Adipocyte (in vitro differentiated cells): ENCODE measurements around the gene TTYH2.

Experiments
- DNase-seq: peaks from one replicate; pipeline ENCODE4 v3.0.0-alpha.2; 2015; ENCODE audit warnings: low read depth
- H3K27me3 ChIP-seq: replicated peaks from 2 replicates; pipeline ENCODE4 v1.7.0; 2013; ENCODE audit warnings: mild to moderate bottlenecking, low read length, moderate library complexity; ENCODE audit not compliant: control insufficient read depth, insufficient read depth
- H3K36me3 ChIP-seq: 2 replicates; pipeline ENCODE4 v1.7.0; 2013; ENCODE audit warnings: low read length, mild to moderate bottlenecking, moderate library complexity; ENCODE audit not compliant: control insufficient read depth, insufficient read depth, severe bottlenecking
- H3K4me1 ChIP-seq: 2 replicates; pipeline ENCODE4 v1.7.0; 2013; ENCODE audit warnings: mild to moderate bottlenecking, low read length, moderate library complexity; ENCODE audit not compliant: control insufficient read depth, insufficient read depth
- H3K4me3 ChIP-seq: 2 replicates; pipeline ENCODE4 v1.7.0; 2013; ENCODE audit warnings: mild to moderate bottlenecking, low read length, moderate library complexity
- H3K9ac ChIP-seq: 2 replicates; pipeline ENCODE4 v1.7.0; 2013; ENCODE audit warnings: mild to moderate bottlenecking, low read length, moderate library complexity
- H3K9me3 ChIP-seq: 2 replicates; pipeline ENCODE4 v1.7.0; 2013; ENCODE audit warnings: mild to moderate bottlenecking, low read length, moderate library complexity; ENCODE audit not compliant: control insufficient read depth

The TTYH2 gene

DNA sequence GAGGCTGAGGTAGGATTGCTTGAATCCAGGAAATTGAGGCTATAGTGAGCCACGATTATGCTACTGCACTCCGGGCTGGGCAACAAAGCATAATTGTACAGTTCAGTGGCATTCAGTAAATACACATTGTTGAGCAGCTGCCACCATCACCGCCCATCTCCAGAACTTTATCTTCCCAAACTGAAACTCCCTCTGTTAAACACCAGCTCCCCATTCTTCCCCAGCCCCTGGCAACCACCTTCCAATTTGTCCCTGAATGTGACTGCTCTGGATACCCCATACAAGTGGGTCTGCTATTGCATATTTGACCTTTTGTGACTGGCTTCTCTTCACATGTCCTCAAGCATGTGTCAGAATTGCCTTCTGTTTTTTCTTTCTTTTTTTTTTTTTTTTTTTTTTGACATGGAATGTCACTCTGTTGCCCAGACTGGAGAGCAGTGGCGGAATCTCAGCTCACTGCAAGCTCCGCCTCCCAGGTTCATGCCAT is 7.0 kb upstream of the TTYH2 start:
- Histone ChIP-seq H3K4me1 (peaks cover 41% of the 10 kb centered on the region), H3K36me3 (peaks cover 54% of the 10 kb centered on the region), H3K9me3 (no peaks in the 10 kb centered on the region), H3K4me3 (peak overlapping the region; percentile 35), H3K27me3 (peaks cover 10% of the 10 kb centered on the region), H3K9ac (peak overlapping the region; percentile 20)
- no peak for DNase-seq

DNA sequence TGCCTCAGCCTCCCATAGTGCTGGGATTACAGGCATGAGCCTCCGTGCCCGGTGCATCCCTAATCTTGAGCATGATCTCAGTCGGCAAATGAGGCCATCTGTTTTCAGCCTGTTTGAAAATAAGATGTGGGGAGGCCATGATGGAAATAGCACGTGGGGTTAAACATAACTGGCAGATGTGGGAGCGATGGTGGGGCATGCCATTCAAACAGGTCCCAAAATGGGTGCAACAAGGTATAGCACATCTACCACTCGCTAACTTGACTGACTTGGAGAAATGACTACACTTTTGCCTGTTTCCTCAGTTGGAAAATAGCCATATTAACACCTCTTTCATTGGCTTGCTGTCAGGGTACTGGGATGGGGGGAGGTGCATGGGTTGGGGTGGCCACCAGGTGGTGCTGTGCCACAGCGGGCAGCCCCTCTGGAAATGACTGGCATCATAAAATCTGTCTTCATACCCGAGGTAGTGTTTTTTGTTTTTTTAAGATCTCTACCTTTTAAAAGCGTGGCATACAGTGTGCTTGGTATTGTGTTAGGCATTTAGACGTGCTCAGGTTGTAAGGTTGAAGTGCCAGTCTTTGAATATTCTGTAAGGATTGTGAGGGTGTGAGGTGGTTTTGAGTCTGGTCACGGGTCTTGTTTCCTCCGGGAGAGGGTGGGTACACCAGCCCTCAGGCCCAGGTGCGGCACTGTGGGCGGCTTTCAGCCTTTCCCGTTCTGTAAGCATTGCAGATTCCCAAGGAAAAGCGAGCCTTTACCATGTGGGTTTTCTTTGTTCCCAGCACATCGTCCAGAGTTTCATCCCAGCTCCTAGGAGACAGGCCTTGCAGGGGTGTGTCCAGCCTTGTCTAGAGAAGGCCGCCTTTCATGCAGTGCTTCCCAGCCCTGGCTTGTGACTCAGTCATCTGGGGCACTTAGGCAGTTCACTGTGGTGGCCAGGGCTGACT is 2.9 kb upstream of the TTYH2 start:
- H3K4me1 ChIP-seq = peaks cover 47% of the 10 kb centered on the region
- H3K4me3 ChIP-seq = no peak overlapping the region
- no peaks in the 10 kb centered on the region for H3K27me3 ChIP-seq
- H3K36me3 ChIP-seq = peaks cover 47% of the 10 kb centered on the region
- H3K9me3 ChIP-seq = no peaks in the 10 kb centered on the region
- peak overlapping the region; percentile 6 for H3K9ac ChIP-seq
- DNase-seq = peak; percentile 78

DNA sequence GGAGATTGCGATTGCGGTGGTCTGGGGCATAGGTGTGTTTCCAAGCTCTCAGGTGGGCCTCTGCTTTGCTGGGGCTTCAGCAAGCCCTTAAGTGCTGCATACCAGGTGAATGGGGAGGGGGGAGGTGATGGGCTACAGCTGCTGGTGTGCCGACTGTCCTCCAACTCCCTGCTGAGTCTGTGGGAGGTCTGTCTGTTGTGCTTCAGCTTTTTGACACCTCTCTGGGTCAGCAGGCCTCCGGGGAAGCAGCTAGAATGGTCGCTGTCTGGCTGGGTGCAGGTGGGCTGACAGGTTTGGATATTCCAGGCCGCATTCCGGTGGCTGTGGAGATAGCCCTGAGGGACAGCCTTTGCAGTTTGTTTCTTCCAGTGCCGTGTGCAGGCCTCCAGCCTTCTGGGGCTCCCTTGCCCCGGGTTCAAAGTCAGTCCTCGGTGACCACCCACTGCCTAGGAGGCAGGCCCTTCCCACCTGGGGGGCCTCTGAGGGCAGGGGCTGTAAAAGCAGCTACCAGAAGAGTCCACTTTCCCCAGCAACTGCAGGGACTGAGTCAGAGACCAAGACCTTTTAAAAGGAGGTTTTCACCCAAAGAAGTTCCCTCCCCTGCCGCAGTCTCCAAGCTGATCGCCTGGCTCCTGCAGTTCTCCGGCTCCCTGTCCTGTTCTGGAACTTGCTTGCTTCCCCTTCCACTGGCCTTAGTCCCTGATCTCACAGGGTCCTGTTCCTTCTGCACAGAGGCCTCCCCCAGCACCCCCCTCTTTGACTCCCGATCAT is 2.0 kb upstream of the TTYH2 start:
- no peak for DNase-seq
- Histone ChIP-seq H3K4me3 (peak overlapping the region; percentile 89), H3K36me3 (peaks cover 38% of the 10 kb centered on the region), H3K9me3 (no peaks in the 10 kb centered on the region), H3K4me1 (peaks cover 38% of the 10 kb centered on the region), H3K9ac (peak overlapping the region; percentile 83), H3K27me3 (no peaks in the 10 kb centered on the region)

DNA sequence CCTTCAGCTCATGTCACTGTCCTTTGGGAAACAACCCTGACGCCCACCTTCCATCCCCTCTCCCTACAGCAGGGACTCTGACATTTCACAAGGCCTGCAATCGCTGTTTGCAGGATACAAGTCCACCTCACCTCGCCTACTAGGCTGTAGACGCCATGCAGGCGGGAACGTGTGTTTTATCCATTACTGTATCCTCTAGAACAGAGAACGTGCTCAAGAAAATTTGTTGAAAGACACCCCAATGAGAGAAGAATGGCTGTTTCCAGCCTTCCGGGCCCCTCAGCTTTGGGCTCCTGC is 1.5 kb upstream of the TTYH2 start:
- peaks cover 35% of the 10 kb centered on the region for H3K36me3 ChIP-seq

DNA sequence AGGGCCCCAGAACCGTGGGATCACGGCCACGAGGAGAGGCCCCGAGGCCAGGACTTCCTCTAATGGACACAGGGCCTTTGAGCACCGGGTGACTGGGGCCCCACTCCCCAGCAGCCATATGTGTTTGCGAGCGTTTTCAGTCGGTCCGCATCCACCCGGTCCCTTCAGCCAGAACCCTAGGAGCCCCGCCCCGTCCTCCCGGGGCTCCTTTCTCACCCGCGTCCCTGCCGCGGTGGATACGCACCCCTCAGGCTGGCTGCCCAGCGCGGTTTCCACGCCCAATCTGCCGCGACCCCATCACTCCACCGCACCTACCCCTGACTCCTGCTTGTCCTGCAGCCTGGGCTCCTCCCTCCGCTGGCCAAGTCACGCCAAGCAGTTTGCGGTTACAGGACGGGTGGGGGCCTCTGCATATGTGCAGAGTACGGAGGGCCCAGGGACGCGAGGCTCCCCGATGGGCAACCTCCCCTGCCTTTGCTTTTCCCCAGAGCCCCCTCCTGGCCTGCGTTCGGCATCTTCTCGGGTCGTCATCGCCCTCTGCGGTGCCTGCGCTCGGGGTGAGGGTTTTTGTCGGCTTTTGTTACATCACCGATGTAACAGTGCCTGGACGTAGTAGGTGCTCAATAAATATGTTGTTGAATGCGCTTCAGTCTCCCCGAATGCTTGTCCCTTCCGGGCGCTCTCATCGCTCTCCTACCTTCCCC is 1.0 kb upstream of the TTYH2 start:
- Histone ChIP-seq H3K4me1 (peaks cover 36% of the 10 kb centered on the region), H3K27me3 (no peaks in the 10 kb centered on the region), H3K4me3 (peak overlapping the region; percentile 89), H3K9ac (peak overlapping the region; percentile 83), H3K9me3 (no peaks in the 10 kb centered on the region), H3K36me3 (peaks cover 30% of the 10 kb centered on the region)
- peak; percentile 46 for DNase-seq

More for the DNA sequence above, 1.5 kb upstream of the TTYH2 start:
- Histone ChIP-seq H3K4me3 (peak overlapping the region; percentile 89), H3K9ac (peak overlapping the region; percentile 83), H3K4me1 (peaks cover 36% of the 10 kb centered on the region), H3K27me3 (no peaks in the 10 kb centered on the region), H3K9me3 (no peaks in the 10 kb centered on the region)
- DNase-seq = no peak

DNA sequence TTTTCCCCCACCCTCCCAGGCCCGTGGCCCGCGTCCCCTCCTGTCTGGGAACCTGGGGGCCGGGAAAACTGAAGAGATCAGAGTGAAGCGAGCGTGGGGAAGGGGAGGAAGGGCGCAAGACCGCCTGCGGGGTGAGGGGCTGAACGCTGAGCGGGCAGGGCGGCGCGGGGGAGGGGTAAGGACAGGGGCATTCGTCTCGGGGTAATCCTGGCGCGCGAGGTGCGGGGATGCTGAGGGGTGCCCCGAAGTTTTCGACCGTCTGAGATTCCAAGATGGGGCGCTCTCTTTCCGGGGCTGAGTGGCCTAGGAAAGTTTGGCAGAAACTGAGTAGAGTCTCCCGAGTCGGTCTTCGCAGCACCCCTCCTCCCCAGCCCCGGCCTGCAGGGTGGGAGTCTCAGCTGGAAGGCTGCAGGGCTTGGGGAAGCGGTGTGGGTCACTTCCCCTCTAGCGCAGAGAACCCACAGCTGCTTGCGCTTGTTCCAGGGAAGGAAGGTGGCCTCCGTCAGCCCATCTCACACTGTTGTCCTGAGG is 555 bp downstream of the TTYH2 start:
- H3K4me3 ChIP-seq = no peak overlapping the region
- H3K36me3 ChIP-seq = peaks cover 14% of the 10 kb centered on the region
- no peak overlapping the region for H3K9ac ChIP-seq
- no peaks in the 10 kb centered on the region for H3K9me3 ChIP-seq
- no peak for DNase-seq
- H3K27me3 ChIP-seq = no peaks in the 10 kb centered on the region
- peaks cover 30% of the 10 kb centered on the region for H3K4me1 ChIP-seq

DNA sequence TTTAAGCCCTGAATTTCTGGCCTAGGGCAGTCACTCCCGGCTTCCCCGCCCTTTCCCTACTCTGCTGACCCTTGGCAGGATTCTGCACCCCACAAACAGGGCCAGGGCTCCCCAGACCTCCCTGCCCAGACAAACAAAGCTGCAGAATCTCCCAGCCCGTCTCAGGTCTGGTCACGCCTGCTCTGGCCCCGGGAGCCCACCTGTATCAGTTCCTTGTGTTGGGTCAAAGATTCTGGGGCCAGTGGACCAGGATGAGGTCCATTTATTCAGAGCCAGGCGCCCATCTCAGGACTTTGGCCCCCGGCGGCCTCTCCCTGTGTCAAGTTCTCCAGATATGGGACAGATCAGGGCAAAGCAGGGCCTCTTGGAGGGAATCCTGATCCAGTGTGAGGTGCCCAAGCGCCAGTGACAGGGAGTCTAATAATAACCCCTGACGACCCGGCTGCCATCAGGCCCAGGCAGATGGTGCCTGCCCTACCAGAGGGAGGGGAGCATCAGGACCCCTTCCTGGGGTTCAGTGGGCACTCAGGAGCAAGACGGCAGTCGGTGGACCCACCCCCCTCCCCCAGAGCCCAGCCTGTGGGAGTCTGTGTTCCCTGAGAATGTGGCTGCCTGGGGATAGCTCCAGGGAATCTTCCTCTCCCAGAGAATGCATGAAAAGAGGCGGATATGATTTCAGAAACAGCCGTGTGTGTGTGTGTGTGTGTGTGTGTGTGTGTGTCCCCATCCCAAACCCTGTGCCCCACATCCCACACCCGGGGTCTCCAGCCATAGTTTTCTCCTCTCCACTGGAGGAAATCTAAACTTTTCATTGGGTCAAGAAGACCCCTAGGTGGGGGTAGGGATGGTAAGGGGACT is 1.3 kb downstream of the TTYH2 start:
- H3K4me1 ChIP-seq = peaks cover 33% of the 10 kb centered on the region
- no peak for DNase-seq
- H3K36me3 ChIP-seq = peaks cover 6% of the 10 kb centered on the region
- H3K27me3 ChIP-seq = no peaks in the 10 kb centered on the region
- H3K4me3 ChIP-seq = no peak overlapping the region
- H3K9ac ChIP-seq = no peak overlapping the region
- no peaks in the 10 kb centered on the region for H3K9me3 ChIP-seq

DNA sequence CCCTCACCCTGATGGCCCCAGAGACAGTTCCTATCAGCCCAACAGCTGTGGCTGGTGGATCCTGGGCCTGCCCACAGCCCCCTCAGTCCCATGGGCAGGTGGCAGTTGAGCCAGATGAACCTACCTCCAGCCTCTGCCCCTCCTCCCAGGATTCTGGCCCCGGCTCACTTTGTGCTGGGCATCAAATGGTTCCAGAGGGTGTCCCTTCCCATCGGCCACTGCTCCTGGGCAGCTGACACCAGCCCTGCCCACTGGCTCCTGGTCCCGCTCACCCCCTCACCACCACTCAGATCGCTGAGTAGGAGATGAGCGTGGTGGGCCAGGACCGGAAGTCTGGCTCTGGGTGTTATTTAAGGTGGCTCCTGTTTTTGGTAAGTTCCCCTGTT is 2.0 kb downstream of the TTYH2 start:
- Histone ChIP-seq H3K9ac (no peak overlapping the region), H3K4me1 (peaks cover 31% of the 10 kb centered on the region), H3K27me3 (no peaks in the 10 kb centered on the region), H3K4me3 (no peak overlapping the region), H3K36me3 (peaks cover under 1% of the 10 kb centered on the region), H3K9me3 (no peaks in the 10 kb centered on the region)
- no peak for DNase-seq

DNA sequence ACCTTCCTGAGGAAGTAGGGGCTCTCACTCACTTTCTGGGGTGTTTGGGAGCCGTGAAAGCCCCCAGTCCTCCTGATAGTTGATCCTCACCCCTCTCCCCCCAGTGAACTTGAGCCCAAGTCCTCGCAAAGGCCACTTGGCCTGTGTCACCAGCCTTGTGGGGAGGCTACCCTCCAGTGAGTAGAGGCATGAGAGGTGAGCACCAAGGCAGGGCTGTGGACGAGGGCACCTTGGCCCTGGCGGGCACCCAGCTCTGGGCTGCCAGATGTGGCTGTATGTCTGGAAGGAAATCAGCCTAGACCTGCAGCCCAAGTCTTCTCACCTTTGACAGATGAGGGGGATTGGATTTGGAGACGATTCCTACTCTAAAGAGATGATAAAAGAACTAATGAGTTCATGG is 3.1 kb downstream of the TTYH2 start:
- Histone ChIP-seq H3K27me3 (no peaks in the 10 kb centered on the region), H3K4me3 (no peak overlapping the region), H3K36me3 (no peaks in the 10 kb centered on the region), H3K9ac (no peak overlapping the region), H3K9me3 (no peaks in the 10 kb centered on the region), H3K4me1 (peaks cover 19% of the 10 kb centered on the region)
- no peak for DNase-seq

DNA sequence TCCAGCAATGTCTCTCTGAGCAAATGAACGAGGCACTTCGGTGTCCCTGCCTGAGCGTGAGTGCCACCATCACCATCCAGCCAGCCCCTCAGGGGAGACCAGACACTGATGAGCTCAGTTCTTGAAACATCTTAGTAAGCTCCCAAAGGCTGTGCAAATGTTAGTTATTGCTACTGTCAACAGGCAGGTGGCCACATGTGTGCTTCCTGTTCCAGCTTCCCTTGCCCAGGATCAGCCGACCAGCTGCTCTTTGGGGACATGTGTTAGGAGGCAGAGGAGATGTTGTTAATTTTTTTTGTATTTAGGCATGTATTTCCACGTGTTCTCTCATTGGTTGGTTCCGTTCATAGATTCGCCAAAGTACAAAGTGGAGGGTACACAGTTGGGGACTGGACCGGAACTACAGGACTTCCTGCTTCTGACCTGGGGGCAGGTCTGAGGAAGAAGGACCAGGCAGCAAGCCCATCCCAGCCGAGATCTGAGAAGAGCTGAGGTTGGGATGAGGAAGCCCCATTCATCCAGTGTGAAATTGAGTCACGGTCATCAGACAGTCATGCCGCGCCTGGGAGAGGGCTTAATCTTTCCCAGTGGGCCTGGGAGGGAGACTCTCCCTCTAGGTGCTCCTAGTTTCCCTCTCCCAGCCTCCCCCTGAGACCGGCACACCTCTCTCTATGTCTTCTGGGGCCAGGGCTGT is 3.8 kb downstream of the TTYH2 start:
- H3K9ac ChIP-seq = no peak overlapping the region
- H3K9me3 ChIP-seq = no peaks in the 10 kb centered on the region
- H3K4me1 ChIP-seq = peaks cover 12% of the 10 kb centered on the region
- H3K27me3 ChIP-seq = no peaks in the 10 kb centered on the region
- DNase-seq = no peak
- H3K4me3 ChIP-seq = no peak overlapping the region
- H3K36me3 ChIP-seq = no peaks in the 10 kb centered on the region
